ENCODE data around the gene USP47.

Gene USP47

GRCh38 chr11:11806586-11806985, 35.2 kb upstream of the USP47 start:
- TF ChIP-seq CTCF (IDR thresholded peaks at IDR 0.05) = no peak
- Mint-ChIP-seq H3K27me3 (ENCODE audit: low read depth, poor library complexity) (peaks cover 3% of the 10 kb centered on the region), H3K36me3 (ENCODE audit: low read depth) (no peaks in the 10 kb centered on the region), H3K9me3 (peaks cover 5% of the 10 kb centered on the region), H3K4me3 (no peak overlapping the region), H3K27ac (no peak overlapping the region), H3K4me1 (peaks cover 7% of the 10 kb centered on the region)
- DNase-seq = no peak

- H3K4me1 Mint-ChIP-seq = peaks cover 7% of the 10 kb centered on the region
- peaks cover 5% of the 10 kb centered on the region for H3K9me3 Mint-ChIP-seq
- no peak overlapping the region for H3K4me3 Mint-ChIP-seq
- peaks cover 3% of the 10 kb centered on the region for H3K27me3 Mint-ChIP-seq (ENCODE audit: low read depth, poor library complexity)
- no peak overlapping the region for H3K27ac Mint-ChIP-seq
- no peak for TF ChIP-seq CTCF (IDR thresholded peaks at IDR 0.05)
- H3K36me3 Mint-ChIP-seq (ENCODE audit: low read depth) = no peaks in the 10 kb centered on the region
- DNase-seq = no peak
Measured at GRCh38 chr11:11807811-11808782, 33.7 kb upstream of the USP47 start.

GRCh38 chr11:11808992-11809615, 32.7 kb upstream of the USP47 start:
- DNase-seq = no peak
- Mint-ChIP-seq H3K9me3 (peaks cover 5% of the 10 kb centered on the region), H3K27ac (no peak overlapping the region), H3K4me3 (no peak overlapping the region), H3K36me3 (ENCODE audit: low read depth) (no peaks in the 10 kb centered on the region), H3K4me1 (peaks cover 7% of the 10 kb centered on the region), H3K27me3 (ENCODE audit: low read depth, poor library complexity) (peaks cover 3% of the 10 kb centered on the region)
- no peak for TF ChIP-seq CTCF (IDR thresholded peaks at IDR 0.05)

- TF ChIP-seq CTCF (IDR thresholded peaks at IDR 0.05) = no peak
- peaks cover 6% of the 10 kb centered on the region for H3K27me3 Mint-ChIP-seq (ENCODE audit: low read depth, poor library complexity)
- no peak overlapping the region for H3K27ac Mint-ChIP-seq
- peak; percentile 25 for DNase-seq
- no peaks in the 10 kb centered on the region for H3K36me3 Mint-ChIP-seq (ENCODE audit: low read depth)
- peaks cover 7% of the 10 kb centered on the region for H3K4me1 Mint-ChIP-seq
- H3K9me3 Mint-ChIP-seq = peaks cover 4% of the 10 kb centered on the region
- no peak overlapping the region for H3K4me3 Mint-ChIP-seq
Measured at GRCh38 chr11:11810764-11811726, 30.7 kb upstream of the USP47 start.

GRCh38 chr11:11813288-11813962, 28.3 kb upstream of the USP47 start:
- no peak overlapping the region for H3K4me3 Mint-ChIP-seq
- DNase-seq = no peak
- H3K36me3 Mint-ChIP-seq (ENCODE audit: low read depth) = no peaks in the 10 kb centered on the region
- no peak for TF ChIP-seq CTCF (IDR thresholded peaks at IDR 0.05)
- H3K4me1 Mint-ChIP-seq = peaks cover 7% of the 10 kb centered on the region
- peaks cover 12% of the 10 kb centered on the region for H3K27me3 Mint-ChIP-seq (ENCODE audit: low read depth, poor library complexity)
- no peak overlapping the region for H3K27ac Mint-ChIP-seq
- no peaks in the 10 kb centered on the region for H3K9me3 Mint-ChIP-seq
